H1 (cell line): Measurements from ENCODE around the gene CRTC3. TPM values are rescaled to one million over a fixed set of nuclear protein-coding genes. Genes with fewer than 3 reads are reported as not detected.

ENCODE experiments used
- CREB1 ChIP-seq: IDR thresholded peaks from 2 replicates; pipeline ENCODE4 v1.6.1; 2012; ENCODE audit warnings: inconsistent platforms
- GABPA ChIP-seq: IDR thresholded peaks from 2 replicates; pipeline ENCODE4 v1.6.1; 2011; ENCODE audit warnings: mild to moderate bottlenecking, low read length, moderate library complexity, borderline replicate concordance; ENCODE audit not compliant: insufficient read depth
- HDAC2 ChIP-seq, 2 experiments: fragments of 300-600 bp in 1 of 2; sonication (generic) in 1 of 2; IDR thresholded peaks; 2 replicates each; pipeline ENCODE4 v1.6.1; 2011 to 2012; ENCODE audit warnings: low read depth in 2 of 2, low read length in 2 of 2, mild to moderate bottlenecking in 2 of 2, moderate library complexity in 2 of 2, borderline replicate concordance in 1 of 2, inconsistent platforms in 1 of 2
- TCF12 ChIP-seq: IDR thresholded peaks from 2 replicates; pipeline ENCODE4 v1.6.1; 2011; ENCODE audit warnings: low read depth, mild to moderate bottlenecking, low read length
- polyA plus RNA-seq, 7 experiments: library from polyadenylated mRNA; depleted of rRNA in 3 of 7; stranded (reverse) in 5 of 7; unstranded in 2 of 7; fragments of >200 nt in 5 of 7; fragments of 200-250 nt in 2 of 7; gene quantifications; 1 replicate in 5 of 7; 2 replicates in 1 of 7; 4 replicates in 1 of 7; pipeline versions ENCODE4 v1.2.1 to v1.2.3, GENCODE V29; 2011 to 2013; ENCODE audit warnings: missing spikeins in 2 of 7, mixed read lengths in 2 of 7
- total RNA-seq: library from RNA; stranded (reverse); fragmentation: NEBNext Ultra II Directional; extraction: Animal tissue kit (Norgen Biotek cat#: 25700); gene quantifications from 2 replicates; pipeline ENCODE4 v1.2.1, GENCODE V29; 2021
- TF ChIP-seq, protein P1 (sequence below), 3 experiments: IDR thresholded peaks; 1 replicate in 2 of 3; 2 replicates in 1 of 3; pipeline versions ENCODE4 v1.5.1 to v1.6.1; 2011; ENCODE audit warnings: low read length in 3 of 3, mild to moderate bottlenecking in 3 of 3, inconsistent platforms in 2 of 3, low read depth in 1 of 3, moderate library complexity in 1 of 3; ENCODE audit not compliant: insufficient read depth in 1 of 3; ENCODE audit errors: control extremely low read depth in 1 of 3

The CRTC3 gene
- total and polyA plus RNA-seq, 2 of the 8 experiments (the other 6 are each of a cell fraction or from before 2014, with no cell fraction given) = 5.0 to 5.3 TPM

- TF ChIP-seq, protein P1, sequence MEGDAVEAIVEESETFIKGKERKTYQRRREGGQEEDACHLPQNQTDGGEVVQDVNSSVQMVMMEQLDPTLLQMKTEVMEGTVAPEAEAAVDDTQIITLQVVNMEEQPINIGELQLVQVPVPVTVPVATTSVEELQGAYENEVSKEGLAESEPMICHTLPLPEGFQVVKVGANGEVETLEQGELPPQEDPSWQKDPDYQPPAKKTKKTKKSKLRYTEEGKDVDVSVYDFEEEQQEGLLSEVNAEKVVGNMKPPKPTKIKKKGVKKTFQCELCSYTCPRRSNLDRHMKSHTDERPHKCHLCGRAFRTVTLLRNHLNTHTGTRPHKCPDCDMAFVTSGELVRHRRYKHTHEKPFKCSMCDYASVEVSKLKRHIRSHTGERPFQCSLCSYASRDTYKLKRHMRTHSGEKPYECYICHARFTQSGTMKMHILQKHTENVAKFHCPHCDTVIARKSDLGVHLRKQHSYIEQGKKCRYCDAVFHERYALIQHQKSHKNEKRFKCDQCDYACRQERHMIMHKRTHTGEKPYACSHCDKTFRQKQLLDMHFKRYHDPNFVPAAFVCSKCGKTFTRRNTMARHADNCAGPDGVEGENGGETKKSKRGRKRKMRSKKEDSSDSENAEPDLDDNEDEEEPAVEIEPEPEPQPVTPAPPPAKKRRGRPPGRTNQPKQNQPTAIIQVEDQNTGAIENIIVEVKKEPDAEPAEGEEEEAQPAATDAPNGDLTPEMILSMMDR (IDR thresholded peaks at IDR 0.05; ENCODE audit: control extremely low read depth in 1 of 3, insufficient read depth in 1 of 3, low read depth in 1 of 3, low read length in 3 of 3) = no peak
- no peak for TF ChIP-seq HDAC2 (IDR thresholded peaks at IDR 0.05; ENCODE audit: borderline replicate concordance in 1 of 2, low read depth in 2 of 2, low read length in 2 of 2)
- no peak for TF ChIP-seq CREB1
- TF ChIP-seq GABPA = no peak
- TF ChIP-seq TCF12 = no peak
Observed at GRCh38 chr15:90624278-90624981, 94.7 kb downstream of the CRTC3 start (continued).
